Stomach smooth muscle (tissue), 2 donors: Measurements from ENCODE around the gene ACYP1.
A peak's percentile ranks its signal among the peaks of the same experiment; 100 is the strongest.
"Not testable (repeated sequence)": the region's sequence is repeated elsewhere in the genome, so short reads cannot be mapped to it uniquely, and the experiment has no call there.

Experiments
- H3K27ac ChIP-seq: one replicate; pipeline ENCODE4 v1.7.0; 2013; ENCODE audit warnings: mild to moderate bottlenecking, low read length, inconsistent platforms
- H3K27me3 ChIP-seq, 2 donors: one replicate each; pipeline ENCODE4 v1.7.0; 2013; ENCODE audit warnings: low read length in 2 of 2; ENCODE audit not compliant: insufficient read depth in 2 of 2, control insufficient read depth in 1 of 2
- H3K36me3 ChIP-seq, 2 donors: one replicate each; pipeline ENCODE4 v1.7.0; 2013; ENCODE audit warnings: low read length in 2 of 2; ENCODE audit not compliant: control insufficient read depth in 2 of 2, insufficient read depth in 2 of 2
- H3K4me1 ChIP-seq: one replicate; pipeline ENCODE4 v1.7.0; 2013; ENCODE audit warnings: low read length; ENCODE audit not compliant: control insufficient read depth, insufficient read depth
- H3K4me3 ChIP-seq, 2 donors: one replicate each; pipeline ENCODE4 v1.7.0; 2013; ENCODE audit warnings: low read length in 2 of 2
- H3K9ac ChIP-seq, 2 donors: one replicate each; pipeline ENCODE4 v1.7.0; 2013; ENCODE audit warnings: low read length in 2 of 2, mild to moderate bottlenecking in 1 of 2
- H3K9me3 ChIP-seq, 2 donors: one replicate each; pipeline ENCODE4 v1.7.0; 2013; ENCODE audit warnings: low read length in 2 of 2; ENCODE audit not compliant: control insufficient read depth in 2 of 2
- donor health status: healthy.
- donor health status: Pancreatic carcinoma.

ACYP1 gene

GRCh38 chr14:75069121-75069810 is 5.4 kb upstream of the ACYP1 start, which contains the start of gene ZC2HC1C:
ZC2HC1C (plus strand) TSS chr14:75069641; CDS start chr14:75070574, 933 bp downstream.
- no peaks in the 10 kb centered on the region for H3K27me3 ChIP-seq
- peak within 1 kb of the TSS; percentile 86 to 90 for H3K9ac ChIP-seq
- H3K27ac ChIP-seq, result peak within 1 kb of the TSS; percentile 96
- H3K36me3 ChIP-seq, result no peaks in the 10 kb centered on the region
- H3K4me3 ChIP-seq, result peak within 1 kb of the TSS; percentile 81 to 88
- H3K4me1 ChIP-seq, result peaks cover 29% of the 10 kb centered on the region
- H3K9me3 ChIP-seq, result no peaks in the 10 kb centered on the region

GRCh38 chr14:75068294-75069120 is 4.7 kb upstream of the ACYP1 start:
- Histone ChIP-seq H3K27me3 (no peaks in the 10 kb centered on the region), H3K9me3 (no peaks in the 10 kb centered on the region), H3K9ac (peak overlapping the region; percentile 86 to 90), H3K4me3 (peak overlapping the region; percentile 81 to 88), H3K36me3 (no peaks in the 10 kb centered on the region), H3K27ac (peak overlapping the region; percentile 96), H3K4me1 (peaks cover 34% of the 10 kb centered on the region)

- H3K4me3 ChIP-seq, H3K36me3 ChIP-seq, H3K27me3 ChIP-seq, H3K9me3 ChIP-seq, H3K9ac ChIP-seq: not testable (repeated sequence)
- Histone ChIP-seq H3K27ac (peak overlapping the region; percentile 96), H3K4me1 (peaks cover 40% of the 10 kb centered on the region)
Measured at GRCh38 chr14:75067765-75068164, 3.9 kb upstream of the ACYP1 start.

DNA sequence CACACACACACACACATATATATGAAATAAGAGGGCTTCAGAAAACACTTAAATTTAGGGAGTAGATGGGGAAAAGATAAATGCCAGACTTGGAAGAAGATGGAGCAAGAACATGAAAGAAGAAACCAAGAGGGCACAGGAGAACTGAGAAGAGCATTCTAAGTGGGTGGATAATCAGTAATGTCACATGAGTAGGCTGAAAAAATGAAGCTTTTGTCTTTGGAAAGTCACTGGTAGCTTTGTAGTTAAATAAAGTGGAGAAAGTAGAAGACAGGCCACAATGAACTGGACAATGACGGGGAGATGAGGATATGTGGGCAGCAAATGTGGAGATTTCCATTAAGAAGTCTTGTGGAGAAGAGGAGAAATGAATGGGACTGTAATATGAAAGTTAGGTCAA is 3.4 kb upstream of the ACYP1 start:
- Histone ChIP-seq H3K9ac (no peak overlapping the region), H3K4me1 (peaks cover 40% of the 10 kb centered on the region), H3K4me3 (no peak overlapping the region)

DNA sequence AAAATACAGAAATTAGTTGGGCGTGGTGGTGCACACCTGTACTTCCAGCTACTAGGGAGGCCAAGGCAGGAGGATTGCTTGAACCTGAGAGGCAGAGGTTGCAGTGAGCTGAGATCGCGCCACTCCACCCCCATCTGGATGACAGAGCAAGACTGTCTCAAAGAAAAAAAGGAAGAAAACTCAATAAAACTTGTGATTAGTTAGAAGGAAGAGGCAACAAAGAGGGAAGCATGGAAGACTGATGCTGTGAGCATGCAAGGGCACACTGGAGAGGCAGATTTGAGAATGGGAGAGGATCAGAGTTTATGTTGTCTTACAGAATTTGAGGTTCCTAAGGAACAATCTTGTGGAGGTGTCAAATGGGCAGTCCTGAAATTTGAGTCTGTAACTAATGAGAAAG is 2.9 kb upstream of the ACYP1 start:
- H3K9ac ChIP-seq, result no peak overlapping the region
- no peaks in the 10 kb centered on the region for H3K9me3 ChIP-seq
- H3K27me3 ChIP-seq, result no peaks in the 10 kb centered on the region
- H3K4me1 ChIP-seq, result peaks cover 40% of the 10 kb centered on the region
- H3K4me3 ChIP-seq, result no peak overlapping the region
- no peaks in the 10 kb centered on the region for H3K36me3 ChIP-seq
- no peak overlapping the region for H3K27ac ChIP-seq

More for the DNA sequence above, 3.4 kb upstream of the ACYP1 start:
- Histone ChIP-seq H3K36me3 (no peaks in the 10 kb centered on the region), H3K9me3 (no peaks in the 10 kb centered on the region), H3K27ac (no peak overlapping the region), H3K27me3 (no peaks in the 10 kb centered on the region)

DNA sequence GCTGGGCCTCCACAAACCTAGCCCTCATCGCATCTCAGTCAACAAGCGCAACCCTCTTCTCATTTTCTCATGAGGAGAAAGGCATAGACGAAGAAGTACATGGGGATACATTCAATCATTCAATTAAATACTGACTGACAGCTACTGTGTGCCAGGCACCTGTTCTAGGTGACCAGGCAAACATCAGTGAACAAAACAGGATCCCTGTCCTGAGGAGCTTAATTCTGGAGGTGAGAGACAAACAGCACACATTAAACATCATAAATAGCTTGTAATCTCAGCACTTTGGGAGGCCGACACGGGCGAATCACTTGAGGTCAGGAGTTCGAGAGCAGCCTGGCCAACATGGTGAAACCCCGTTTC is 362 bp upstream of the ACYP1 start:
- no peaks in the 10 kb centered on the region for H3K9me3 ChIP-seq
- H3K9ac ChIP-seq, result peak overlapping the region; percentile 38 to 86
- H3K27me3 ChIP-seq, result no peaks in the 10 kb centered on the region
- H3K4me1 ChIP-seq, result peaks cover 21% of the 10 kb centered on the region
- no peaks in the 10 kb centered on the region for H3K36me3 ChIP-seq
- H3K4me3 ChIP-seq, result peak overlapping the region; percentile 96 to 99
- H3K27ac ChIP-seq, result peak overlapping the region; percentile 46

- H3K27ac ChIP-seq, result no peak overlapping the region
- H3K9me3 ChIP-seq, result no peaks in the 10 kb centered on the region
- peak overlapping the region; percentile 96 to 99 for H3K4me3 ChIP-seq
- H3K27me3 ChIP-seq, result no peaks in the 10 kb centered on the region
- peaks cover 19% of the 10 kb centered on the region for H3K4me1 ChIP-seq
- H3K9ac ChIP-seq, result peak overlapping the region in 1 of 2 donors; percentile 86
- H3K36me3 ChIP-seq, result no peaks in the 10 kb centered on the region
Measured at GRCh38 chr14:75063013-75063412, 811 bp downstream of the ACYP1 start.

GRCh38 chr14:75060420-75060819 is 3.4 kb downstream of the ACYP1 start:
- no peaks in the 10 kb centered on the region for H3K36me3 ChIP-seq
- no peak overlapping the region for H3K4me3 ChIP-seq
- no peaks in the 10 kb centered on the region for H3K9me3 ChIP-seq
- H3K4me1 ChIP-seq, result peaks cover 12% of the 10 kb centered on the region
- no peak overlapping the region for H3K9ac ChIP-seq
- H3K27ac ChIP-seq, result no peak overlapping the region
- H3K27me3 ChIP-seq, result no peaks in the 10 kb centered on the region

GRCh38 chr14:75059642-75060041 is 4.2 kb downstream of the ACYP1 start:
- H3K9me3 ChIP-seq, result no peaks in the 10 kb centered on the region
- H3K4me1 ChIP-seq, result peaks cover 12% of the 10 kb centered on the region
- H3K9ac ChIP-seq, result no peak overlapping the region
- H3K27me3 ChIP-seq, result no peaks in the 10 kb centered on the region
- no peaks in the 10 kb centered on the region for H3K36me3 ChIP-seq
- no peak overlapping the region for H3K27ac ChIP-seq
- no peak overlapping the region for H3K4me3 ChIP-seq

- no peak overlapping the region for H3K4me3 ChIP-seq
- no peak overlapping the region for H3K9ac ChIP-seq
- H3K4me1 ChIP-seq, result peaks cover 3% of the 10 kb centered on the region
- H3K9me3 ChIP-seq, result no peaks in the 10 kb centered on the region
- H3K27ac ChIP-seq, result no peak overlapping the region
- no peaks in the 10 kb centered on the region for H3K27me3 ChIP-seq
- peaks cover 0 to under 1% of the 10 kb centered on the region in 2 donors for H3K36me3 ChIP-seq
Measured at GRCh38 chr14:75054421-75054820, 9.4 kb downstream of the ACYP1 start.
